ENCODE data around the gene MAP7D3. TPM values are rescaled to one million over a fixed set of nuclear protein-coding genes. Genes with fewer than 3 reads are reported as not detected.

MAP7D3 gene
- total RNA-seq, 2 donors from 2014 or later, result 6.7 to 12.2 TPM

DNA sequence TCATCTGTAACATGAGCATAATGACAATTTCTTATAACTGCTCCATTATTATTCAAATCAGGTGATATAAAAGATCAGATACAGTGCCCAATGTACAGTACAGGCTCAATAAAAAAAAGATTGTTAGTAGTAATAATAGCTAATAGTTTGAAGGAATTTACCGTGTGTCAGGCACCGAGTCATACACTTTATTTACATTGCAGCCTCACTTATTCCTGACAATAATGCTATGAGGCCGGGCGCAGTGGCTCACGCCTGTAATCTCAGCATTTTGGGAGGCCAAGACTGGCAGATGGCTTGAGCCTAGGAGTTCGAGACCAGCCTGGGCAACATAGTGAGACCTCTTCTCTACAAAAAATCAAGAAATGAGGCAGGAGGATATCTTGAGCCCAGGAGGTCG, 10.1 kb upstream of the MAP7D3 start:
- 74 to 79% methylated on average over 3 to 5 of the region's 7 CpGs for WGBS, 2 donors
- no peaks in the 10 kb centered on the region for H3K27me3 ChIP-seq
- intact Hi-C loops (cut with DNase I), result no loop called here
- no peaks in the 10 kb centered on the region for H3K9me3 ChIP-seq
- no peak overlapping the region for H3K4me3 ChIP-seq
- DNase-seq, result no peak
- no peak overlapping the region for H3K27ac ChIP-seq
- no peaks in the 10 kb centered on the region for H3K36me3 ChIP-seq (replicated peaks in 1 of 2; ENCODE audit: insufficient read depth in 1 of 2, low read depth in 2 of 2)
- ATAC-seq, result no peak
- TF ChIP-seq, protein P1, sequence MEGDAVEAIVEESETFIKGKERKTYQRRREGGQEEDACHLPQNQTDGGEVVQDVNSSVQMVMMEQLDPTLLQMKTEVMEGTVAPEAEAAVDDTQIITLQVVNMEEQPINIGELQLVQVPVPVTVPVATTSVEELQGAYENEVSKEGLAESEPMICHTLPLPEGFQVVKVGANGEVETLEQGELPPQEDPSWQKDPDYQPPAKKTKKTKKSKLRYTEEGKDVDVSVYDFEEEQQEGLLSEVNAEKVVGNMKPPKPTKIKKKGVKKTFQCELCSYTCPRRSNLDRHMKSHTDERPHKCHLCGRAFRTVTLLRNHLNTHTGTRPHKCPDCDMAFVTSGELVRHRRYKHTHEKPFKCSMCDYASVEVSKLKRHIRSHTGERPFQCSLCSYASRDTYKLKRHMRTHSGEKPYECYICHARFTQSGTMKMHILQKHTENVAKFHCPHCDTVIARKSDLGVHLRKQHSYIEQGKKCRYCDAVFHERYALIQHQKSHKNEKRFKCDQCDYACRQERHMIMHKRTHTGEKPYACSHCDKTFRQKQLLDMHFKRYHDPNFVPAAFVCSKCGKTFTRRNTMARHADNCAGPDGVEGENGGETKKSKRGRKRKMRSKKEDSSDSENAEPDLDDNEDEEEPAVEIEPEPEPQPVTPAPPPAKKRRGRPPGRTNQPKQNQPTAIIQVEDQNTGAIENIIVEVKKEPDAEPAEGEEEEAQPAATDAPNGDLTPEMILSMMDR (IDR thresholded peaks at IDR 0.05), result no peak
- no peak for TF ChIP-seq POLR2A (IDR thresholded peaks at IDR 0.05)
- no peaks in the 10 kb centered on the region for H3K4me1 ChIP-seq

DNA sequence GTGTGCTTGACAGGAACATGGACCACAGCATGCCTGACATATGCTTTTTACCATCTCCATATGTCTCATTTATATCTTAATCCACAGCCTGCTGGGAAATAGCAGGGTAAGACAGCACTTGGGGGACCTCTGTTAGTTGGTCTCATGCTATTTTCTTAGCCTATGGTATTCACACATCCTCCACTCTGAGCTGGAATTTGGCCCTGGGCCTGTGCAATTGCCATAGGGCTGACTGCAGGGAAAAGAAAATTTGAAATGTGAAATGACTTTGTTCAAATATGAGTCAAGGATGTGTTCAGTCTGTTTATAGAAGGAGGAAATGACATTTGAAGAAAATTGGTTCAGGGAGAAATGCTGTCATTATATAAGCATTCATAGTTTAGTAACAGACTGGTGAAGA, 9.6 kb upstream of the MAP7D3 start:
- H3K9me3 ChIP-seq, result no peaks in the 10 kb centered on the region
- no peak overlapping the region for H3K4me3 ChIP-seq
- H3K27ac ChIP-seq, result no peak overlapping the region
- no peaks in the 10 kb centered on the region for H3K4me1 ChIP-seq
- ATAC-seq (no peak), DNase-seq (no peak)
- intact Hi-C loops (cut with DNase I), result no loop called here
- TF ChIP-seq POLR2A (IDR thresholded peaks at IDR 0.05), result no peak
- TF ChIP-seq, protein P1 (IDR thresholded peaks at IDR 0.05), result no peak
- H3K36me3 ChIP-seq (replicated peaks in 1 of 2; ENCODE audit: insufficient read depth in 1 of 2, low read depth in 2 of 2), result no peaks in the 10 kb centered on the region
- no peaks in the 10 kb centered on the region for H3K27me3 ChIP-seq

DNA sequence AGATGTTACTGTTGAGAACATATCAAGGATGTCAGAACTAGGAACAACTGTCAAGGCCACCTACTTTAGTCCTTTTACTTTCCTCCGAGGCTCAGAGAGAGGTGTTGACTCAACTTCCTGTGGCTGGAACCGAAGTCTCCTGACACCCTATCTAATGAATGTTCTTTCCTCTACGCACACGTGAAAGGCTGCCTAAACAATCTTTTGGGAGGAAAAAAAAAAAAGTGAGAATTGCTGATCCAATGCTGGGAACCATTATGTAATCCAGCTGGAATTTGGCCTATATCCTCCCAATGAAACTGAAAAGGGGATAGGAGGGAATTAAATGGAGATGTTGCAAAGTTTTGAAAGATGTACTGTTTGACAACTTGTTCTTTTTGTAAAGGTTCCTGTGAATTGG, 8.3 kb upstream of the MAP7D3 start:
- no peaks in the 10 kb centered on the region for H3K9me3 ChIP-seq
- no peaks in the 10 kb centered on the region for H3K4me1 ChIP-seq
- ATAC-seq, result no peak
- no peaks in the 10 kb centered on the region for H3K27me3 ChIP-seq
- no peak overlapping the region for H3K4me3 ChIP-seq
- no peak overlapping the region for H3K27ac ChIP-seq
- no peak for DNase-seq
- TF ChIP-seq, protein P1 (IDR thresholded peaks at IDR 0.05), result no peak
- 25 to 45% methylated on average over 4 of the region's 4 CpGs for WGBS, 2 donors
- no peaks in the 10 kb centered on the region for H3K36me3 ChIP-seq (replicated peaks in 1 of 2; ENCODE audit: insufficient read depth in 1 of 2, low read depth in 2 of 2)
- intact Hi-C loops (cut with DNase I), result no loop called here

DNA sequence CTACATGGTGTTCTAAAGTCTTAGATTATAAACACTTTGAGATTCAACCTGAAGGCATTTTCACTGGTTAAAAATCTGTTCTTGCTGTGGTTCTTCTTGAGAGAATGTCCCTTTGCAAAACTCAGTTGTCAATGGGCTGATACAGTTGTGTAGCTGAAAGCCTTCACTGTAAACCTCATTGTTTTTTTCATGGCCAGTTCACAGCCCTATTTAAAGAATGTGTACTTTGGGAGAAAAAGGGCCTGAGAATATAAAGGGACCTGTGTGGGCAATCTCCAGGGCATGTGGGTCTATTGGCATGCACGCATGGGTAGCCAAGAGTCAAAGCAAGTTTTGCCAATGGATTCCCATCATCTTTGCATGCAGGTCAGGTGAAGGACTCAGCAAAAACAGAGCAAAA, 7.8 kb upstream of the MAP7D3 start:
- intact Hi-C loops (cut with DNase I), result no loop called here
- 63 to 88% methylated on average over 1 of the region's 1 CpG for WGBS, 2 donors
- no peak overlapping the region for H3K27ac ChIP-seq
- no peaks in the 10 kb centered on the region for H3K9me3 ChIP-seq
- no peaks in the 10 kb centered on the region for H3K36me3 ChIP-seq (replicated peaks in 1 of 2; ENCODE audit: insufficient read depth in 1 of 2, low read depth in 2 of 2)
- no peaks in the 10 kb centered on the region for H3K27me3 ChIP-seq
- no peak overlapping the region for H3K4me3 ChIP-seq
- ATAC-seq (no peak), DNase-seq (no peak)
- H3K4me1 ChIP-seq, result no peaks in the 10 kb centered on the region
- TF ChIP-seq POLR2A (IDR thresholded peaks at IDR 0.05), result no peak
- TF ChIP-seq, protein P1 (IDR thresholded peaks at IDR 0.05), result no peak

DNA sequence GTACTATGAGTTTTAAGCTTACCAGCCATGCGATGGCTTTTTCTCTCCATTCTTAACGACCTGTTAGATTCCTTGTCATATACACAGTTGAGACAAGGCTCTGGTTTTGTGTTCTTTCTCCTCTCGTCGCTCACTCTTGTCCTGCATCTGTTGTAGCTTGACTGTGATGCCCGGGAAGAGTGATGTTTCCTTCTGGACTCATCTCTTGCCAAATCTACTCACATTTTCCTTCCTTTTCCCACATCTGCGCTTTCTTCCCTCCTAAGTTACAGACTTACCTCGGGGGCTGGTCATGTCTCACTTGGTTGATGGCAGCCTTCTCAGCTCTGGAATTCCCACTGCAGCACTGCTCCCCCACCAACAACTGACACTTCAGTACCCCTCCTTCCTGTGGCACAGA, 4.8 kb upstream of the MAP7D3 start:
- TF ChIP-seq POLR2A (IDR thresholded peaks at IDR 0.05), result no peak
- TF ChIP-seq, protein P1 (IDR thresholded peaks at IDR 0.05), result no peak
- H3K4me3 ChIP-seq, result no peak overlapping the region
- H3K27me3 ChIP-seq, result no peaks in the 10 kb centered on the region
- intact Hi-C loops (cut with DNase I), result no loop called here
- WGBS, 2 donors, result 30 to 50% methylated on average over 5 to 7 of the region's 7 CpGs
- no peaks in the 10 kb centered on the region for H3K9me3 ChIP-seq
- H3K27ac ChIP-seq, result no peak overlapping the region
- ATAC-seq (no peak), DNase-seq (no peak)
- H3K4me1 ChIP-seq, result no peaks in the 10 kb centered on the region
- H3K36me3 ChIP-seq (replicated peaks in 1 of 2; ENCODE audit: insufficient read depth in 1 of 2, low read depth in 2 of 2), result no peaks in the 10 kb centered on the region
